Fibroblast of lung (primary cell): Measurements from ENCODE around the gene KCTD21.

Experiments
- EZH2 ChIP-seq: IDR thresholded peaks from 2 replicates; pipeline ENCODE4 v1.5.1; 2012; ENCODE audit warnings: low read length, control low read depth, mild to moderate bottlenecking; ENCODE audit errors: missing control alignments
- TF ChIP-seq, protein P1 (sequence below), 2 donors: IDR thresholded peaks in 1 of 2; conservative IDR thresholded peaks in 1 of 2; 1 replicate in 1 of 2; 2 replicates in 1 of 2; pipeline ENCODE4 v1.5.1; 2011 to 2012; ENCODE audit warnings: low read length in 2 of 2, control low read depth in 1 of 2, inconsistent platforms in 1 of 2, low read depth in 1 of 2, mild to moderate bottlenecking in 1 of 2

- TF ChIP-seq, protein P1, sequence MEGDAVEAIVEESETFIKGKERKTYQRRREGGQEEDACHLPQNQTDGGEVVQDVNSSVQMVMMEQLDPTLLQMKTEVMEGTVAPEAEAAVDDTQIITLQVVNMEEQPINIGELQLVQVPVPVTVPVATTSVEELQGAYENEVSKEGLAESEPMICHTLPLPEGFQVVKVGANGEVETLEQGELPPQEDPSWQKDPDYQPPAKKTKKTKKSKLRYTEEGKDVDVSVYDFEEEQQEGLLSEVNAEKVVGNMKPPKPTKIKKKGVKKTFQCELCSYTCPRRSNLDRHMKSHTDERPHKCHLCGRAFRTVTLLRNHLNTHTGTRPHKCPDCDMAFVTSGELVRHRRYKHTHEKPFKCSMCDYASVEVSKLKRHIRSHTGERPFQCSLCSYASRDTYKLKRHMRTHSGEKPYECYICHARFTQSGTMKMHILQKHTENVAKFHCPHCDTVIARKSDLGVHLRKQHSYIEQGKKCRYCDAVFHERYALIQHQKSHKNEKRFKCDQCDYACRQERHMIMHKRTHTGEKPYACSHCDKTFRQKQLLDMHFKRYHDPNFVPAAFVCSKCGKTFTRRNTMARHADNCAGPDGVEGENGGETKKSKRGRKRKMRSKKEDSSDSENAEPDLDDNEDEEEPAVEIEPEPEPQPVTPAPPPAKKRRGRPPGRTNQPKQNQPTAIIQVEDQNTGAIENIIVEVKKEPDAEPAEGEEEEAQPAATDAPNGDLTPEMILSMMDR (conservative IDR thresholded peaks at IDR 0.05 in 1 of 2, IDR thresholded peaks at IDR 0.05 in 1 of 2; ENCODE audit: low read depth in 1 of 2, low read length in 2 of 2): no peak
- no peak for TF ChIP-seq EZH2
Measured at GRCh38 chr11:78192223-78192719, 3.8 kb upstream of the KCTD21 start.
